Esophagus mucosa (tissue), 1 donor: ENCODE measurements around the gene CCDC116. TPM values are rescaled to one million over a fixed set of nuclear protein-coding genes. Genes with fewer than 3 reads are reported as not detected.
"Not testable (repeated sequence)": the region's sequence is repeated elsewhere in the genome, so short reads cannot be mapped to it uniquely, and the experiment has no call there.

Experiments used
- ATAC-seq: fragments of 200-7000 bp; cut with Tn5 transposase; one replicate; pipeline ENCODE4 v1.9.1; 2020
- total RNA-seq: library from RNA; stranded (reverse); gene quantifications from one replicate; pipeline ENCODE4 v1.2.4, GENCODE V29; 2023
- donor health status: DM: yes; HTN: yes; CAD: no.

Gene CCDC116
- total RNA-seq: not detected

GRCh38 chr22:21632237-21632895, at the start of gene CCDC116:
Gene CCDC116, plus strand, starts transcription at chr22:21632760. Its CDS starts 422 bp downstream, at chr22:21633182.
- ATAC-seq: no peak

DNA sequence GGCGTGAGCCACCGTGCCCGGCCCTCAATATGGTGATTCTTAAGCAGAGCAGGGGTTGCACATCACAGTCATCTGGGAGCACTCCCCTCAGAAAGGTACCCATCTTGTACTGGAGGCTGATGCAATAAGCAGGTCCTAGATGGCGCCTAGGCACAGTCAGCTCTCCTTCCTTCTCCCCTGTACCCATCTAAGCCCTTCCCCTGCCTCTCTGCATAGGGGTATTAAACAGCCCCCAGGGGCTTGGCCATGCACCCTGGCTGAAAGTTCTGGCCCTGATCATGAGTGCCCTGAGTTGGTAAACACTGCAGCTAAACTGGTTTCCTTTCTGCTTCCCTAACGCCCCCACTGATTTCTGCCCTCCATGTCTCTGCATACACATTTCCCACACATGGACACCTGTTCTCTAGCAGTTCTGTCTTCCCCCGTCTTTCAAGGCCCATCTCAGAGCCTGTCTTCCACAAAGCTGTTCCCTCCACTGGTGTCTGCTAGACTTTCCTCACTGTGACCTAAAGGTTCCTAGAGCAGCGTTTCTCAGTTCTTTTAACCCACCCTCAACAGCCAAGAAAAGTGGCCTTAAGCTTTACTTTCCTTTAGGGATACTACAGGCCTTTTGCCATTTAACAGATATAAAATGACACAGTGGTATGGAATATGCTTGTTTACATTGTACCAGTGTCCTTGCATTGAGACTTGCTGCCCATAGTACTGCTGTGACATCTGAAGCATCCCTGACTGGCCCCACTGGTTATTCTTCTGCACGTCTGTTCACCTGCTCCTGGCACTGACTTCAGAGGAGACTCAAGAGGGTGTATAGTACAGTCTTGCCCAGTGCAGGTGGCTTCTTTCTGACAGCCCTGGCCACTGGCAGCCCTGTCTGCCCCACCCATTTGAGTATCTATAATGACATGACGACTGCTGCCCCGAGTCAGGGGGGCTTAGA, 49.5 kb upstream of the CCDC116 start:
- ATAC-seq: peak; percentile 83

DNA sequence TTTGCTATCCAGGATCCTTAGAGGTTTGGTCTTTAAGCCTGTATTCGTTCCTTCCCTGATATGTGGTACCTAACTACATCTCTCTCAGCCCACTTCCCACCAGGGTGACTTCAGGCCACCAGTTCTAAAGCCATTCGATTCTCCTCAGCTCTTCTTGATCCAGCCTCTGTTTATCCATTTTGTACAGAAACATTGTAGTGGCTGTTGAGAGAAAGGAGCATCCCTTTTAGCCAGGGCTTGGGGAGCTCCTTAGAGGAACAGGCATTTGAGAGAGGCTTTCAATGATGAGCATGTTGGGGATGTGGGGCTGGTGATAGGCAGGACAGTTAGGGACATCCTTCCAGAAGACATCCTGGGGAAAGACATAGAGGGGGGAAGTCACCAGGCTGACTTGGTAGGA, 47.2 kb upstream of the CCDC116 start:
- no peak for ATAC-seq

DNA sequence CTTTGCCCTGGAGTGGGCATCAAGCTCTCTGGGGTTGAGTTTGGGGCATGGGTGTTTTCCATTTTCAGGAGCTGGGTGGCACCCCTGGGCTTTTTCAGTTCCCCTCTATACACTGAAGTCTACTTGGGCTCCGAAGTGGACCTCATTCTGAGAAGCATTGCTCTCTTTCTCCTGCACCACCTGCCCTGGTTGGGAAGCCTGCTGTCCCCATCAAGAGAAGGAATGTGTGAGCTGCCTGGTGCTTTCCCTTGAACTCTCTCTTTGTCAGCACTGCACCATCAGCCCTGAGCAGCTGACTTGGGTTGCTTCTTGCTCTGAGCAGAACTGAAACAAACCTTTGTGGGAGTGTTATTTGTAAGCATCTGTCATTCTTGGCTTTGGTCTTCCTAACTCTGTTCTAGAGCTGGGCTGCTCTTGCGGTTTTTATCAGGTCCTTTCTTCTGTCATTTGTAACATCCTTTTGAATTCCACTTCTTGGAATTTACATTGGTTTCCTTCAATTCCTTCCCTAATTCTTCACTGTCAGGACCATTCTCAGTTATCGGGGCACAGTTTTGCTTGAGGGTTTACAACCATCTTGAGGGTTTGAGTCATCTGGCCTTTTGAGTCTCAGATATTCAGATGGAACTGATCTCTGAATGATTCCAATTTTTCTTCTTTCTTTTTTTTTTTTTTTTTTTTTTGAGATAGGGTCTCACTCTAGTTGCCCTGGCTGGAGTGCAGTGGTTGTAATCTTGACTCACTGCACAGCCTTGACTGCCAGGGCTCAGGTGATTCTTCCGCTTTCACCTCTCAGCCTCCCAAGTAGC, 44.6 kb upstream of the CCDC116 start:
- ATAC-seq: no peak

GRCh38 chr22:21589396-21589795, 43.2 kb upstream of the CCDC116 start:
- no peak for ATAC-seq

DNA sequence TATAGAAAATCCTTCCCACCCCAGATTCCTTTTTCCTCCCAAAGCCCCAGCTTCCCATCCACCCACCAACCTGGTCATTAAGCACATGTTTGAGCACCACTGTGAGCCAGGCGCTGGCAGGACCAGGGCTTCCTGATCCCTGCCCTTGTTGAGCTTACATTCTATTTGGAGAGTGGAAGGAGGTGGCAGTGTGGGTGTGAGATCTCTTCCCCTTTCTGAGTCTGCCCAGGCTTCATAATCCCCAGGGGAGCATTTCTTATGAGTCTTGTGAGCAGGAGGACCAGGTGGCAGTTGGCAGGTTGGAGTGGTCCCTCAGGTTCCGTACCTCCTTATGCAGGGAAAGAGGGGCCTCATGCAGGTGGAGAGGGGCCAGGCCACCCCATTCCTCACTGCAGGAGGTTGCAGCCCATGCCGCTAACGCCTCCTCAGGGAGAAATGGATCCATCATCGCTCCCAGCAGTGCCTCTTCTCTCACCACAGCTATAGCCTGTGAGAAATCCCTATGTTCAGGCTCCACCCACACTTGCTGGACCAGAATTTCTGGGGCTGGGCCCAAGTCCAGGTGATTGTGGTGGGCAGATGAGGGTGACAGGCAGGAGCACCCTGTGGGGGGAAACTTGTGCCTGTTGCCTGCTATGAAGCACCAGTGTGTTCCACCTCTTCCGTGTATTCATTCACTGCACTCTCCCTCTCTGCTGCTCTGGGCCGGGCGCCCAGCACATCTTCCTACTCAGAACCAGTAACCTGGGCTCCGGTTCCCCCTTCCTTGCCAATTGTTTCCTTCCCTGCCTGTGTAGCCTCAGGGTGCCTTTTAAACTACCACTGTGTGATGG, 41.5 kb upstream of the CCDC116 start:
- peak; percentile 34 for ATAC-seq

DNA sequence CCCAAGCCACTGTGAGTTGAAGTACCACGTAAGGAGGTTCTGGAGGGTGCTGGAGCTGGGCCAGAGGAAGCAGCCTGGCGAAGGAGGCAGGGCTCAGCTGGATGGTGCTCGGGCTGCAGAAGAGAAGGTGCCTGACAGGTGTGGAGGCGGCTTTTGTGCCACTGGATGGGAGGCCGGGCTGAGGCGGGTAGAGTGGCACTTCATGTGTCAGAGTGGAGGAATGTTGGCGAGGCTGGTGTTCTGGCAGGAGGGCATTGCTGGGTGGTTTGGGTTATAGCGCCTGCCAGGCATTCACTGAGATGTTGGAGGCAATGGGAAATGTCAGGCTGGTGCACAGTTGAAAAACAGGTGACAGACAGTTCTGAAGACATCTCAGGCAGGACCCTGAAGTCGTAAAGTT, 40.9 kb upstream of the CCDC116 start:
- peak; percentile 70 for ATAC-seq

DNA sequence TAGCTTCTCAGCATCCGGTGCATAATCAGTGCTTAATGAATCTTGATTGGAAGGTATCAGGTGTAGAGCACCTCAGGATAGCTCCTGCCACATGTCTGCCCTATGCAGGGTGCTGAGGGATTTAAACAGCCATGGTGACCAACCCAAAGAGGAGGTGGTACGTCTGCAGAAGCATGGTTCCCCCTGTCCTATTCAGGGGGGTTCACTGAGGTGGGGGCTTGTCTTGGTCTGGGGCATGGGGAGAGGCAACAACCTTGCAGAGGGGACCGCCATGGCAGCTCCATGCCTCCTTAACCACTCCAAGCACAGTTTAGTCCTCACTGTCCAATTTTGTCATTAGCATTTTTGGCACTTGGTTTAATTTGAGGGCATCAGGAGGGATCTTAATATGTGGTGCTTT, 40.1 kb upstream of the CCDC116 start:
- no peak for ATAC-seq

GRCh38 chr22:21593406-21594232, 38.9 kb upstream of the CCDC116 start:
- ATAC-seq: no peak

DNA sequence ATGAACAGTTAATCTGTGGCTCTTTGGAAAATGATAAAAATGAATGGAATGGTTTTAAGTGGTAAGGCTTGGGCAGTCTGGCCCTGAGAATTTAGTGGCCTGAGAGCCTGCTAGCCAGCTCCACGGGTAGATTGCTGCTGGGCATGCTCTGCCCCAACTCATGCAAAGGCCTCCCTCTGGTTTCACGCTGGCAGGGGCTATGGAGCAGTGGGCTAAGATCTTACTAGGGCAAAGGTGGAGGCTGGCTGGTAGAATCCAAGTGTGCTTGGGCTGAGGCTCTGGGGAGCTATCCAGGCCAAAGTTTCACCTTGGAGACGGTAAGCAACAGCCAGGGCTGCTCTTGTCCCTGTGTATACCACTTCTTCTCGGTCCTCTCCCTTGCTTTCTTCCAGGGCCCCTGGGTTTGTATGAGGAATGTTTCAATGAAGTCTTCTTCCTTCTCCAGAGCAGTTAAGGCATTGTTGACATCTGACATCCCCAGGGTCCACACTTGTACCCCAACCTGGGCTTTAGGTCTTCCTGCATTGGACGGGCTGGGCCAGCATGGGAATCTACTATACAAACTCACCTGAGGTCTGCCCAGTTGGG, 37.6 kb upstream of the CCDC116 start:
- ATAC-seq: no peak

GRCh38 chr22:21596356-21597135, 36.0 kb upstream of the CCDC116 start:
- not testable (repeated sequence) for ATAC-seq

DNA sequence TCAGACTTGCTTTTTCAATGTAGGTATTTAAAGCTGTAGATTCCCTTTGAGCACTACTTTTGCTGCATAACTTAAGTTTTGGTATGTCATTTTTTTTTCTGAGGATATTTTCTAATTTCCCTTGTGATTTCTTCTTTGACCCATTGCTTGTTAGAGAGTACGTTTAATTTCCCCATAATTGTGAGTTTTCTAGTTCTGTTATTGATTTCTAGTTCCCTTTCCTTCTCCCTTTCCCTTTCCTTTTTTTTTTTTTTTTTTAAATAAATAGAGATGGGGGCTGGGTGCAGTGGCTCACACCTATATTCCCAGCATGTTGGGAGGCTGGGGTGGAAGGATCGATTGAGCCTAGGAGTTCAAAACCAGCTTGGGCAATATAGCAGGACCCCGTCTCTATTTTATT, 34.3 kb upstream of the CCDC116 start:
- ATAC-seq: no peak

- ATAC-seq: no peak
These were observed 33.3 kb upstream of the CCDC116 start for GRCh38 chr22:21599053-21599893.

DNA sequence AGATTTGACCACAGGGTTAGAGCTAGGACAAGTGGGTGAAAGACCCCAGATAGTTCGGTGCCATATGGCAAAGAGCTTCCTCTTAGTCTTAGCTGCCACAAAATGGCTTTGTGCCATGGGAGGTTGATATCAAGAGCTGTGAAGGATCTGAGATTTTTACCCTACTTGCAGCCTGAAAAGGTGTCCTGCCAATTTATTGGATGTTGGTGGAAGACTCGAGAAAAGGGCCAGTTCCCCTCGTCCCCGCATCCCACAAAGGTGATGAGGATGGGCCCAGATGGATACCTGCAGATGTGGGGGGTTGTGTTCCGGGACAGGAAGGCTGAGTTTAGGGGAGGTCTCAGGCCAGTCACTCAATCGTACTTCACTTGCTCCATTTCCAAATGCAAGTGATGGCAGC, 30.0 kb upstream of the CCDC116 start:
- no peak for ATAC-seq

DNA sequence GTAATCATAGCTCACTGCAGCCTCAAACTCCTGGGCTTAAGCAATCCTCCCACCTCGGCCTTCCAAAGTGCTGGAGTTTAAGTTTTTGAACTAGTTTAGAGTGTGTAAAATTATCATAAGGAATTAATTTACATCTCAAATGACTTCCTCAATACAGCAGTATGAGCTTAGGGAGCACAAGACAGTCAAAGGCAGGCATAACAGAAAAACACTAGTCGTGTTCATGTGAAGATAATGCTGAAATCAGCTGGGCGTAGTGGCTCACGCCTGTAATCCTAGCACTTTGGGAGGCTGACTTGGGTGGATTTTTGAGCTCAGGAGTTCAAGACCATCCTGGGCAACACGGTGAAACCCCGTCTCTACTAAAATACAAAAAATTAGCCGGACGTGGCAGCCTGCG, 28.6 kb upstream of the CCDC116 start:
- ATAC-seq: no peak

DNA sequence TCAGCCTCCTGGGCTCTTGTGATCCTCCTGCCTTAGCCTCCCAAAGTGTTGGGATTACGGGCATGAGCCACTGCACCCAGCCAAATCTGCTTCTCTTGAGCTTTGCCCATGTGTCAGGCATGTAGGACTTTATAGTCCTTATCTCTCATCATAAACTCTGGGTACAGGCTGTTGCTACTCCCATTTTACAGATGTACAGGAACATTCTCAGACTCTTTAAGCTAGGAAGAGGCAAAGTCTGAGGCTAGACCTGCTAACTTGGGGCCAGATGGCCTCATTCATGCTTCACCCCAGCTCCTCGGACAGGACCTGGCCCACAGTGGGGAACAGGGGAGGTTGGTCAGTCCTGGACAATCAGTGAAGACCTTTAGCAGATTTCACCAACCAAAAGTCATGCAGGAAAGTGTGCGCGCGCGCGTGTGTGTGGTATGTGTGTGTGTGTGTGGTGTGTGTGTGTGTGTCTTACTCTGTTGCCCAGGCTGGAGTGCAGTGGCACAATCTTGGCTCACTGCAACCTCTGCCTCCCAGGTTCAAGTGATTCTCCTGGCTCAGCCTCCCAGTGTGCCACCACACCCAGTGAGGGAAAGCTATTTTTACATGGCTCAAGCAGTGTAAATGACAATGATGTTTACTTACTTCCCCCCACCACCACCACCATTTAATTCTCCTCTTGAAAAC, 26.5 kb upstream of the CCDC116 start:
- ATAC-seq: no peak

DNA sequence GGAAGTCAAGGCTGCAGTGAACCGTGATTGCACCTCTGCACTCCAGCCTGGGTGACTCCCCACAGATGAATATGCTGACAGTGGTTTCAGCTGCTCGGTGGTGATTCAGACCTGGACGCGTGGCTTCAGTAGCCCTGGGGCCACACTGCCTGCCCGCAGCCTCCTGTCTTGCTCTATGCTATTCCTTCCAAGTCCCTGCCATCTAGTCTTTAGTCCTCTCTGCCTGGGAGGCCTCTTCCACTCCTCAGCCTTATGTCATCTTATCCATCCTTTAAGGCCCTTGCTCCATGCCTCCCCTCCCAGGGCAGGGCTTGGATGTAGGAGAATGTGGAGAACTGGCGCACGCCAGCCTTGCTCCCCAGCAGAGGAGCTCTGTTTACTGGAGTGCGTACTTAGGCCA, 25.8 kb upstream of the CCDC116 start:
- ATAC-seq: peak; percentile 76

- not testable (repeated sequence) for ATAC-seq
These were observed 22.9 kb upstream of the CCDC116 start for GRCh38 chr22:21609556-21610157.
